ENCODE data around the gene HSPA13. TPM values are rescaled to one million over a fixed set of nuclear protein-coding genes. Genes with fewer than 3 reads are reported as not detected.

HSPA13 gene
- polyA plus RNA-seq, 3 donors: 6.8 to 13.9 (median 12.2) TPM

DNA sequence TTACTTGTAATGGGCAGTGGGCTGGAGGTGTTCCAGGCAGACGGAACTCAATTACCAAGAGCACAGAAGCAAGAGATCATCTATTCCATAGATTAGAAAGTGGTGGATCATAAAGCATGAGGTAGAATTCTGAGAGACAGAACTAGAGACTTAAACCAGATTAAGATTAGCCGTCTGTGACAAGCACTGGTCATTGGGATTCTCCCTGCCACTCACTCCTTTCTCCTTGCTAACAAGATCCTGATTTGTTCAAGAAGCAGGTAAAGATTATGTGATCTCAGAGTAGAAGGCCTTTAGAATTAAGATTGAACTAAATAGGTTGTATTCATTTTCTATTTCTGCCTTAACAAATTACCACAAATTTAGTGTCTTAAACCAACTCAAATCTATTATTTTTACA is 1.5 kb upstream of the HSPA13 start:
- intact Hi-C loops (cut with micrococcal nuclease): loop anchor here in 1 of 2 donors (5.0 kb wide), 1 partner anchor 1348 kb away; no protein-coding TSS in a partner anchor
- Histone ChIP-seq H4K20me1 (ENCODE audit: insufficient read depth, low read length) (no peaks in the 10 kb centered on the region), H3K4me1 (ENCODE audit: control insufficient read depth in 1 of 2, insufficient read depth in 2 of 2, low read length in 2 of 2) (peaks cover 12 to 16% of the 10 kb centered on the region in 2 donors), H3K27me3 (ENCODE audit: control insufficient read depth in 2 of 2, insufficient read depth in 2 of 2, low read length in 2 of 2) (no peaks in the 10 kb centered on the region), H3K4me3 (replicated peaks in 1 of 3; ENCODE audit: low read depth in 2 of 3, low read length in 3 of 3) (peak overlapping the region in 2 of 3 experiments; percentile 68 to 96), H2AFZ (ENCODE audit: insufficient read depth, low read depth, low read length, poor library complexity, severe bottlenecking) (peak overlapping the region; percentile 98), H3K9me3 (replicated peaks in 1 of 2; ENCODE audit: control insufficient read depth in 1 of 2, insufficient read depth in 1 of 2, low read length in 2 of 2) (no peaks in the 10 kb centered on the region), H3K4me2 (replicated peaks; ENCODE audit: extremely low read depth, low read length, poor library complexity, severe bottlenecking) (peak overlapping the region; percentile 92), H3K27ac (ENCODE audit: low read depth in 1 of 2, low read length in 2 of 2) (peak overlapping the region in 1 of 2 donors; percentile 96), H3K9ac (ENCODE audit: insufficient read depth, low read length, poor library complexity, severe bottlenecking) (no peak overlapping the region), H3K79me2 (ENCODE audit: insufficient read depth, low read length) (peaks cover 36% of the 10 kb centered on the region), H3K36me3 (replicated peaks in 1 of 2; ENCODE audit: control insufficient read depth in 1 of 2, insufficient read depth in 2 of 2, low read length in 2 of 2) (no peaks in the 10 kb centered on the region)
- DNase-seq: no peak
- no peaks in the 10 kb centered on the region for H3K9me3 Mint-ChIP-seq
- H3K36me3 Mint-ChIP-seq: peaks cover 6 to 7% of the 10 kb centered on the region in 2 donors
- TF ChIP-seq, protein P1, sequence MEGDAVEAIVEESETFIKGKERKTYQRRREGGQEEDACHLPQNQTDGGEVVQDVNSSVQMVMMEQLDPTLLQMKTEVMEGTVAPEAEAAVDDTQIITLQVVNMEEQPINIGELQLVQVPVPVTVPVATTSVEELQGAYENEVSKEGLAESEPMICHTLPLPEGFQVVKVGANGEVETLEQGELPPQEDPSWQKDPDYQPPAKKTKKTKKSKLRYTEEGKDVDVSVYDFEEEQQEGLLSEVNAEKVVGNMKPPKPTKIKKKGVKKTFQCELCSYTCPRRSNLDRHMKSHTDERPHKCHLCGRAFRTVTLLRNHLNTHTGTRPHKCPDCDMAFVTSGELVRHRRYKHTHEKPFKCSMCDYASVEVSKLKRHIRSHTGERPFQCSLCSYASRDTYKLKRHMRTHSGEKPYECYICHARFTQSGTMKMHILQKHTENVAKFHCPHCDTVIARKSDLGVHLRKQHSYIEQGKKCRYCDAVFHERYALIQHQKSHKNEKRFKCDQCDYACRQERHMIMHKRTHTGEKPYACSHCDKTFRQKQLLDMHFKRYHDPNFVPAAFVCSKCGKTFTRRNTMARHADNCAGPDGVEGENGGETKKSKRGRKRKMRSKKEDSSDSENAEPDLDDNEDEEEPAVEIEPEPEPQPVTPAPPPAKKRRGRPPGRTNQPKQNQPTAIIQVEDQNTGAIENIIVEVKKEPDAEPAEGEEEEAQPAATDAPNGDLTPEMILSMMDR (IDR thresholded peaks at IDR 0.05): no peak
- peak overlapping the region in 5 of 7 donors; percentile 73 to 100 (median 99) for H3K27ac Mint-ChIP-seq
- H3K27me3 Mint-ChIP-seq (ENCODE audit: low read depth in 3 of 3): peaks cover 0 to 2% (median 0%) of the 10 kb centered on the region in 3 donors
- WGBS (ENCODE audit: insufficient coverage): no CpG with 5 or more reads among the region's 2 CpGs
- peak overlapping the region in 1 of 2 donors; percentile 100 for H3K4me3 Mint-ChIP-seq
- H3K4me1 Mint-ChIP-seq: peaks cover 22% of the 10 kb centered on the region

DNA sequence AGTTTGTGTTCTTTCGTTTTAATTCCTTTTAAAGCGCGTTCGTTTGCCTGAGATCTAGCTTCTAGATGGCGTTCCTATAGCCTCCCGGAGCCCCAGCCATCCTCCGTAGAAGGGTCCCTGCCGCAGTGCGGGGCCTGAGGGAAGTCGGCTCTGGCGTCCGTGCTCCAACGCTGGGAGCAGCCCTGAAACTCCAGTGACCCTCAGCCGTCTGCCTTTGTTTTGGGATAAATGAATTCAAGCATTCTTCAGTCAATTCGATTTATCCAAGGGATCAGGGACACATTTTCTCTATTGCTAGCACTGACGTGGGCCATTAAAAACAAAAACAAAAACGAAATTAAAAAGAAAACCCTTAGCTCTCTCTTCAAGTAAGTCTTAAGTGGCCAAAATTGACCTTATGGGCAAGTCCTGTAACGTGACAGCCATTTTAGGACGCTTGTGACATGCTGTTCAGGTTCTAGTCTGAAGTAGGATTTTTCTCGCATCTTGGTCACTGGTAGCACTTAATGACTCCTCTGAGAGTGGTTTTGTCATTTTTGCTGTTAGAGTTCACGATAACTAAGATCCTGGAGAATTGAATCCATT is 742 bp upstream of the HSPA13 start:
- Histone ChIP-seq H4K20me1 (ENCODE audit: insufficient read depth, low read length) (no peaks in the 10 kb centered on the region), H3K9me3 (replicated peaks in 1 of 2; ENCODE audit: control insufficient read depth in 1 of 2, insufficient read depth in 1 of 2, low read length in 2 of 2) (no peaks in the 10 kb centered on the region), H3K9ac (ENCODE audit: insufficient read depth, low read length, poor library complexity, severe bottlenecking) (peak overlapping the region; percentile 84), H3K4me3 (replicated peaks in 1 of 3; ENCODE audit: low read depth in 2 of 3, low read length in 3 of 3) (peak overlapping the region; percentile 68 to 96 (median 68)), H3K27ac (ENCODE audit: low read depth in 1 of 2, low read length in 2 of 2) (peak overlapping the region; percentile 81 to 96), H2AFZ (ENCODE audit: insufficient read depth, low read depth, low read length, poor library complexity, severe bottlenecking) (peak overlapping the region; percentile 98), H3K36me3 (replicated peaks in 1 of 2; ENCODE audit: control insufficient read depth in 1 of 2, insufficient read depth in 2 of 2, low read length in 2 of 2) (peaks cover 0 to 3% of the 10 kb centered on the region in 2 donors), H3K79me2 (ENCODE audit: insufficient read depth, low read length) (peaks cover 38% of the 10 kb centered on the region), H3K27me3 (ENCODE audit: control insufficient read depth in 2 of 2, insufficient read depth in 2 of 2, low read length in 2 of 2) (no peaks in the 10 kb centered on the region), H3K4me1 (ENCODE audit: control insufficient read depth in 1 of 2, insufficient read depth in 2 of 2, low read length in 2 of 2) (peaks cover 12 to 16% of the 10 kb centered on the region in 2 donors), H3K4me2 (replicated peaks; ENCODE audit: extremely low read depth, low read length, poor library complexity, severe bottlenecking) (peak overlapping the region; percentile 92)
- peak overlapping the region; percentile 95 to 100 (median 97) for H3K27ac Mint-ChIP-seq
- WGBS (ENCODE audit: insufficient coverage): under 1% methylated on average over 17 of the region's 21 CpGs
- H3K9me3 Mint-ChIP-seq: no peaks in the 10 kb centered on the region
- TF ChIP-seq, protein P1 (IDR thresholded peaks at IDR 0.05): no peak
- peaks cover 23% of the 10 kb centered on the region for H3K4me1 Mint-ChIP-seq
- peaks cover 9 to 12% of the 10 kb centered on the region in 2 donors for H3K36me3 Mint-ChIP-seq
- peak; percentile 37 to 55 (median 46) for DNase-seq
- peaks cover 0 to 2% (median 0%) of the 10 kb centered on the region in 3 donors for H3K27me3 Mint-ChIP-seq (ENCODE audit: low read depth in 3 of 3)
- peak overlapping the region; percentile 100 for H3K4me3 Mint-ChIP-seq
- intact Hi-C loops (cut with micrococcal nuclease): loop anchor here in 1 of 2 donors (5.0 kb wide), 1 partner anchor 1349 kb away; no protein-coding TSS in a partner anchor
